HG02840 (cell line): ENCODE results near the gene KISS1R.
"Not testable (repeated sequence)": the region's sequence is repeated elsewhere in the genome, so short reads cannot be mapped to it uniquely, and the experiment has no call there.

ENCODE experiments used
- ATAC-seq: cut with Tn5 transposase; IDR thresholded peaks from one replicate; pipeline ENCODE4 v1.9.1; 2021; ENCODE audit warnings: mild to moderate bottlenecking, moderate library complexity, moderate number of reproducible peaks; ENCODE audit not compliant: unreplicated experiment, low FRiP score

Gene KISS1R

GRCh38 chr19:917323-918151 is at the start of gene KISS1R:
KISS1R (plus strand) TSS chr19:917333; CDS start chr19:917503, 170 bp downstream.
- no peak for ATAC-seq

DNA sequence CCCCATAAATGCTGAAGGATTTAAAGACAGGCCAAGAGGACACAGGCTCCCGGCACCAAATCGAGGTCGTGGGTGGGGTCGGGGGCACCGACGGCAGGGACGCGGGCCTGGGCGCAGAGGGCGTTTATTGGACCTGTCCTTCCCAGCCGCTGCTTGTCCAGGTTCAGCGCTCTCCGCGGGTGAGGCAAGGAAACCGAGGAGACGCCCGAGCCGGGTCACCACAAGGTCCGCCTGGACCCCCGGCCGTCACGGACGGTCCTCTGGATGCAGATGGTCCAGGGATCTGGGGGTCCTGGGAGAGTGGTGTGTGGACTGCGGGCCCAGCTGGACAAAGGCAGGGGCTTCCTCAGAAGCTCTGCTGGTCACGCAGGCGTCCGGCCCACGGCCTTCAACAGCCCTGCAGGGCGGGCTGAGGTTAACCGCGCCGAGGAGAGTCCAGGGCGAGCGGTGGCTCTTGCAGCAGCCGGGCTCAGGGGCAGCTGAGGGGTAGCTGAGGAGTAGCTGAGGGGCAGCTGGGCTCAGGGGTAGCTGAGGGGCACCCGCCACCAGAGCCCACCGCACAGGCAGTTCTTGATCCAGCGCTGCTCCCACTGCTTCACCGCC is 49.2 kb upstream of the KISS1R start:
- ATAC-seq = no peak

- no peak for ATAC-seq
Measured at GRCh38 chr19:868458-869244, 48.5 kb upstream of the KISS1R start.

DNA sequence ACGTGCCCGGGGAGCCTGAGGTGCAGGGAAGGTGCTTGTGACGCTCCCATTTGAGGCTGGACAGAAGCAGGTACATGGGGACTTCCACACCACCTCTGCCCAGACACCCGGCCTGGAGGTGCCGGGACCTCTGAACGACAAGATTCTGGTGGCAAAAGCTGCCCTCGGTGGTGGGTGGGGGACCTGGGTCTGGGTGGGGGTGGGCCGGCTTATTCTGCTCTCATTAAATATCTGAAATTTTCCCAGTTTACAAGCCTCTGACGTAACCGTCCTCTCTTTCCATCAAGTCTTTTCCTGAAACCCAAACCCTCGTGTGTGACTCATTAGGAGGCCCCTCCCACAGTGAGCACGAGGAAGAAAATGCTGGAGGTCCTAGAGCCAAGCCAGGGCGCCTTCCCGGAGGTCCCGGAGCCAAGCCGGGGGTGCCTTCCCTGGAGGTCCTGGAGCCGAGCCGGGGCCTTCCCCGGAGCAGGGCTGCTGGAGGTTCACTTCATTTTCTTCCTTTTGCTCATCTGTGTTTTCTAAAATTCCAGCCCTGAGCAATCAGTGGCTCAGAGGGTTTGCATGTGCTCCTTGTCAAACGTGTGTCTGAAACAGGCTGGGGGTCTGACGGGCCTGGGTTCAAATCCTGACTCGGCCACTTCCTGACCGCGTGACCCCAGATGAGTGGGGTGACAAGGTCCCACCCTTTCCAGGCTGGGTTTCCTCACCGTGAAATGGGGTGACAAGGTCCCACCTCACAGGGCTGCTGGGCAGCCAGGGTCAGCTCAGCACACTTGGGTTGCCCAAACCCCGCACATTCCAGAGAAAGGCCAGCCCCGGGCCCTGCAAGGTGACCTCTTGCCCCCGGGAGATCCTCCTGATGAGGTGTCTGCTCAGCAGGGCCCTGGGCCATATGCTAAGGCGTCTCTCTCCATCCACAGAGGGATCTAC is 47.6 kb upstream of the KISS1R start:
- ATAC-seq = no peak

GRCh38 chr19:870314-870713 is 46.8 kb upstream of the KISS1R start:
- no peak for ATAC-seq

DNA sequence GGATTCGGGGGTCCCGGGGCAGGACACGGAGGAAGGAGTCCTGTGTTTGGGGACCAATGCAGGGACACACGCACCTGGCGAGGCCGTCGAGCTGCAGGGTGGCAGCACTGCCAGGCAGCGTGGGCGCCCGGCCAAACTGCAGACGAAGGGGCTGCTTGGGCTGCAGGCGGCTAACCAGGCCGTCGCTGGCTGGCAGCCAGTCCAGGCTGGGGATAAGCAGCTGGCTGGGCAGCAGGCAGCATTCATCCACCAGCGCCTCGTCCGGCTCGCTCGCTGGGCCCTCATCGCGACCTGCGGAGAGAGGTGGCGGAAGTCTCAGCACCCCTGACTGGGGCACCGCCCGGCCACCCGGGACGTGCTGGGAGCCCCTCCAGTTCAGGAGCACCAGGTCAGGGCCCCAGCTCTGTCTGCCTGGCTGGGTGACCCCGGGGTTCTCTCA is 46.2 kb upstream of the KISS1R start:
- no peak for ATAC-seq

- ATAC-seq = no peak
Measured at GRCh38 chr19:871446-872265, 45.5 kb upstream of the KISS1R start.

DNA sequence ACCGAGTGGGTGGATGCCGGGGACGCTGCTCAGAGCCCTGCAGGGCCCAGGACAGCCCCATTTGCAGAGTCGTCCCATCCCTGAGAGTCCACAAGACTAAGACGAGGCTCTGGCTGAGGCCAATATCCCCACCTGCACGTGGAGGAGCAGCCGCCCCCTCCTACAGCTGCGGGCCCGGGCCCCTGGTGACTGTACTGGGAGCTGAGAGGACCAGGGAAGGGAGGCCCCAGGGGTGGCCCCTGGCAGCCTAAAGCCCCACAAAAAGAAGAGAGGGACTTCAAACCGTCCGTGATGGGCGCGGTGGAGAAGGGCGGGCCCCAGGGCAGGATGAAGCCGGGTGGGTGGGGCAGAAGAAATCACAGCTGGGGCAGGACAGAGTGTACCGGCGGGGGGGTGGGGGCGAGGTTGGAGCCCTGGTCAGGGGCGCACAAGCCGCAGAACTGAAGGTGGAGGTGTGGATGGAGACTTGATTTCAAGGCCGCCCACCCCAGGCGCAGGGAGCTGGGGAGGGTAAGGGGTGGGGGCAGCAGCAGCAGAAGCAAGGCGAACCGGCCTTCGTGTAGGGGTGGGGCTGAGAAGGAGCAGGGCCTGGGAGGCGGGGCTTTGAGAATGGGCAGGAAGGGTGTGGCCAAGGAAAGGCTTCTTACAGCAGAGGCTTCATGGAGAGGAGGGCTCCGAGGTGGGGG is 44.7 kb upstream of the KISS1R start:
- ATAC-seq = peak; percentile 54

DNA sequence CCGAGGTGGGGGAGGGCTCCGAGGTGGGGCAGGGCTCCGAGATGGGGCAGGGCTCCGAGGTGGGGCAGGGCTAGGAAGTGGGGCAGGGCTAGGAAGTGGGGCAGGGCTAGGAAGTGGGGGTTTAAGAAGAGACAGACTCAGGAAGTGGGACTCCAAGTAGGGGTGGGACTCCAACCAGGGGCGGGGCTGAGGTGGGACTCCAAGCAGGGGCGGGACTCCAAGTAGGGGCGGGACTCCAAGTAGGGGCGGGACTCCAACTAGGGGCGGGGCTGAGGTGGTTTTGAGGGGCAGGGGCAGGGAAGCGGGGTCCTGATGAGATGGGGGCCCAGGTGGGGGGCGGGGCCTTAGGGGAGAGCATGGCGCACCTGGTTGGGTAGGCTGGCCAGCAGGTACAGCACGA is 44.0 kb upstream of the KISS1R start:
- no peak for ATAC-seq

DNA sequence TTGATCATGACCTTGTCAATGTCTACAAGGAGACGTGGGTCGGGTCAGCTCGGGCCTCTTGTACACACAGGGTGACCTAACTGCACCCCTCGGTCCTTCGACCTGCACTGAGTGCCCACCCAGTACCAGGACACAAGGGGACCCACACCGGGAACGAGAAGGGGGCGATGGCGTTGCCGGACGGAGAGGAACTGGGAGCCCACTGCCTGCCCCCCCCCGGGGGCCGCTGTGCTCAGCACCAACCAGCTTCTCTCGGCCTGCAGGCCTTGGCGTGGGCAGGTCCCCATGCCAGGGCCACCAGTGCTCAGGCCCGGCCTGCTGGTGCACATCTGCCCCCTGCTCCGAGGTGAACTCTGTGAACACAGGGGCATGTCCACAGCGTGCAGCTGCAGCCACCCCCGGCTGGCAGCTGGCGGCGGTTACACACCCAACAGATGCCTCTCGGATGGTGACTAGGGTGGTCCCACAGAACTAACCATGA is 43.5 kb upstream of the KISS1R start:
- no peak for ATAC-seq

DNA sequence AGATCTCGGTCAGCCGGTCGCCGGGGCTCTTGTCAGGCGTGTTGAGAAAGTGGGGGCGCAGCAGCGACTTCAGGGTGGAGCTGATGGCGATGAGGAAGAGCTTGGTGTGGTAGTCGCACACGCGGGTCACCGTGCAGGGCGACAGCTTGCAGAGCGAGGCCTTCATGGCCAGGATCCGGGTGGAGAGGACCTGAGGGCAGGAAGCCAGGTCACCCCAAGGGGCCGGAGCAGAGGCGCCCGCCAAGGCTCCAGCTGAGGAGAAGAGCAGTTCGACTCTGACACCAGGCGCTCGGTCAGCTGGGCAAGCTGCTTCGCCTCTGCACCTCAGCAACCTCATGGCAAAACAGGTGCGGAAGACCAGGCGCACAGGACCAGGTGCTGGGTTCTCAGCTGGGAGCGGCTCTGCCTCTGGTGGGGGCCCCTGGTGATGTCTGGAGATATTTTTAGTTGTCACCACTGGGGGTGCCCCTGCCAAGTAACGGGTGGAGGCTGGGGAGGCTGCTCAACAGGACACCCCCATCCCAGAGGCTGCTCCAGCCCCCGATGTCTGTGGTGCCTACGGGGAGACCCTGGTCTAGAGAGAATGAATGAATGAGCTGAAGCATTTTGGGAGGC is 41.8 kb upstream of the KISS1R start:
- ATAC-seq = no peak

GRCh38 chr19:876089-876488 is 41.0 kb upstream of the KISS1R start:
- no peak for ATAC-seq

DNA sequence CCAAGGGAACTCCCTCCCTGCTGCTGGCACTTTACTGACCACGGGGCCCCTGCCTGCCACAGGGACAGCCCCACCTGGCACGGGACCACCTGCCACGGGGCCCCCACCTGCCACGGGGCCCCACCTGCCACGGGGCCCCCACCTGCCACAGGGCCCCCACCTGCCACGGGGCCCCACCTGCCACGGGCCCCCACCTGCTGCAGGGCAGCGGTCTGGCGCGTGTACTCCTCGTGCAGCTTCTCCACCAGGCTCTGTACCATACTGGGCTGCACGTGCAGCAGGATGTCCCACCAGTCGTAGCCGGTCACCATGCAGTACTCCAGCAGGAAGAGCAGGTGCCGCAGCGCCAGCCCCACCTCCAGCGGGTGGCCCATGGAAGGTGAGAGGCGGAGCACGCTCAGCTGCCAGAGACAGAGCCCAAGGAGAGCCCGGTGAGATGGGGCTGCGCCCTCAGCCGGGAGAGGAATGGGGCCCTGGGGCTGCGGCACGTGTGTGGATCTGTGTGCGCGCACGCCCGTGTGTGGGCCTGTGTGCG is 40.3 kb upstream of the KISS1R start:
- ATAC-seq = no peak

DNA sequence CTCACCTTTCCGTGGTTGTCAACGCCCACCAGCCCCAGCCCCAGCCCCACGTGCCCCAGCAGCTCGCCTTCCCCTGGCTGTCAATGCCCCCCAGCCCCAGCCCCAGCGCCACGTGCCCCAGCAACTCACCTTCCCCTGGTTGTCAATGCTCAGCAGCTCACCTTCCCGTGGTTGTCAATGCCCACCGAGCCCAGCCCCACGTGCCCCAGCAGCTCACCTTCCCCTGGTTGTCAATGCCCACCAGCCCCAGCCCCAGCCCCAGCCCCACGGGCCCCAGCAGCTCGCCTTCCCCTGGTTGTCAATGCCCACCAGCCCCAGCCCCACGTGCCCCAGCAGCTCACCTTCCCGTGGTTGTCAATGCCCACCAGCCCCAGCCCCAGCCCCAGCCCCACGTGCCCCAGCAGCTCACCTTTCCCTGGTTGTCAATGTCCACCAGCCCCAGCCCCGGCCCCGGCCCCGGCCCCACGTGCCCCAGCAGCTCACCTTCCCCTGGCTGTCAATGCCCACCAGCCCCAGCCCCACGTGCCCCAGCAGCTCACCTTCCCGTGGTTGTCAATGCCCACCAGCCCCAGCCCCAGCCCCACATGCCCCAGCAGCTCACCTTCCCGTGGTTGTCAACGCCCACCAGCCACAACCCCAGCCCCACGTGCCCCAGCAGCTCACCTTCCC is 39.0 kb upstream of the KISS1R start:
- ATAC-seq = not testable (repeated sequence)

DNA sequence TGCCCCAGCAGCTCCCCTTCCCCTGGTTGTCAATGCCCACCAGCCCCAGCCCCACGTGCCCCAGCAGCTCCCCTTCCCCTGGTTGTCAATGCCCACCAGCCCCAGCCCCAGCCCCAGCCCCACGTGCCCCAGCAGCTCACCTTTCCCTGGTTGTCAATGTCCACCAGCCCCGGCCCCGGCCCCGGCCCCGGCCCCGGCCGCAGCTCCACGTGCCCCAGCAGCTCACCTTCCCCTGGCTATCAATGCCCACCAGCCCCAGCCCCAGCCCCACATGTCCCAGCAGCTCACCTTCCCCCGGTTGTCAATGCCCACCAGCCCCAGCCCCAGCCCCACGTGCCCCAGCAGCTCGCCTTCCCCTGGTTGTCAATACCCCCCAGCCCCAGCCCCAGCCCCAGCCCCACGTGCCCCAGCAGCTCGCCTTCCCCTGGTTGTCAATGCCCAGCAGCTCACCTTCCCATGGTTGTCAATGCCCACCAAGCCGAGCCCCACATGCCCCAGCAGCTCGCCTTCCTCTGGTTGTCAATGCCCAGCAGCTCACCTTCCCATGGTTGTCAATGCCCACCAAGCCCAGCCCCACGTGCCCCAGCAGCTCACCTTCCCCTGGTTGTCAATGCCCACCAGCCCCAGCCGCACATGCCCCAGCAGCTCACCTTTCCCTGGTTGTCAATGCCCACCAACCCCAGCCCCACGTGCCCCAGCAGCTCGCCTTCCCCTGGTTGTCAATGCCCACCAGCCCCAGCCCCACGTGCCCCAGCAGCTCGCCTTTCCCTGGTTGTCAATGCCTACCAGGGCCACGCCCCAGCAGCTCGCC is 38.2 kb upstream of the KISS1R start:
- ATAC-seq = not testable (repeated sequence)

DNA sequence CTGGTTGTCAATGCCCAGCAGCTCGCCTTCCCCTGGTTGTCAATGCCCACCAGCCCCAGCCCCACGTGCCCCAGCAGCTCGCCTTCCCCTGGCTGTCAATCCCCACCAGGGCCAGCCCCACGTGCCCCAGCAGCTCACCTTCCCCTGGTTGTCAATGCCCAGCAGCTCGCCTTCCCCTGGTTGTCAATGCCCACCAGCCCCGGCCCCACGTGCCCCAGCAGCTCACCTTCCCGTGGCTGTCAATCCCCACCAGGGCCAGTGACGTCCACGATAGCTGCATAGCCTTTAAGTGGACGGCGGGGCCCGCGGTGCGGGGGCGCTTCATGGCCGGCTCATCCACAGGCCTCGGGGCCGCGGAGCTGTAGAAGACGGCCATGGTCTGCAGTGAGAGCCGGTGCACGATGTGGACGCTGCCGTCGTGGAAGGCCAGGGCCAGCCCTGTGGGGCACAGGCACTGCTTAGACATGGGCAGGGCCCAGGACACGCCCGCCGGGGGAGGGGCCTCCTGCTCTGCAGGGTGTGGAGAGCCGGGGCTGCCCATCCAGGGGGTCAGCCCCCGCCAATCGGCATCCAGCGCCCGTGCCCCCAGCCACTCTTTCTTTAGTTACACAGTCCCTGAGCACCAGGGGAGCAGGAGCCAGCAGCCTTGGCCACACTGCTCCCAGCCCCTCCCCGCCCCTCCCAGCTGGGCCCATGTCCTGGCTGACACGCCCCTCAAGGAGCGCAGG is 37.3 kb upstream of the KISS1R start:
- ATAC-seq = no peak
